NCI-H2107 treated with DMSO at 0.1 percent for 48 hours (cell line): ENCODE measurements around the gene RASA3.

Experiments used
- DNase-seq: peaks from one replicate; lab custom pipeline; 2025; ENCODE audit not compliant: unreplicated experiment; lab: John Stamatoyannopoulos, UW

Gene RASA3

GRCh38 chr13:113973218-113974164, 158.9 kb downstream of the RASA3 start, which contains the start of gene C13orf46:
Gene C13orf46 (minus strand): TSS chr13:113974076. CDS start chr13:113973997, 79 bp downstream.
- no peak for DNase-seq

GRCh38 chr13:113972451-113973217, 159.8 kb downstream of the RASA3 start:
- no peak for DNase-seq

DNA sequence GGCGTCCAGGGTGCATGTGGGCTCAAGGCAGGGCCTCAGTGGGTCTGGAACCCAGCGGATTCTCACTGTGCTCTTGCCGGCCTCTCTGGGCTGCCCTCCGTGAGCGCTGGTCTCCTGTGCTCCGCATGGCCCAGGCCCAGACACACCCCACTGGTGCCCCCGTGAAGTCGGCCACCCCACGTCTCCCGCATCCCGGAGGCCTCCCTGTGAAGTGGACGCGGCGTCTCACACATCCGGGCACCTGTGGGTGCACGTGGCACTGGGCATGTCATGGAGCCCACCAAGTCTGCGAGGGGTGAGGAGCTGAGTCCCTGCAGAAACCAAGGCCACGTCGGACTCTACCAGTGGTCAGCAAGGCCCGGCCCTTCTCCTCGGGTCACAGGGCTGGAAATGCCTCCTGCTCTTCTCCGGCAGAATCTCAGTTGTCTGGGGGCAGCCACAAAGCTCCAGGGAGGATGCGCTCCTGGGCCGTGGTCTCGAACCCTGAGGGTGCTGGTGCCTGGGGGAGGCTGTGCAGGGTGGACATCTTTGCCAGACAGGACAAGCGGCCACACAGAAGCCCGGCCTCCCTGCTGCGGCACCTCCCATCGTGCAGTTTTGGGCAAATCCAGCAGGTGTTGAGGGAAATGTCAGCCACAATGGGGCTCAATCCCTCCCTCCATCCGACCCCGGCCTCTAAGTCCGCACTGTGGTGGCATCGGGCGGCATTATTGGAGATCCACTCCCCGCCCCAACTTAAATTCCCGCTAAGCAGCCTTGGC, 160.8 kb downstream of the RASA3 start:
- DNase-seq = no peak

GRCh38 chr13:113970810-113971470, 161.5 kb downstream of the RASA3 start:
- DNase-seq = no peak

- no peak for DNase-seq
These were observed 162.3 kb downstream of the RASA3 start for GRCh38 chr13:113969973-113970611.

DNA sequence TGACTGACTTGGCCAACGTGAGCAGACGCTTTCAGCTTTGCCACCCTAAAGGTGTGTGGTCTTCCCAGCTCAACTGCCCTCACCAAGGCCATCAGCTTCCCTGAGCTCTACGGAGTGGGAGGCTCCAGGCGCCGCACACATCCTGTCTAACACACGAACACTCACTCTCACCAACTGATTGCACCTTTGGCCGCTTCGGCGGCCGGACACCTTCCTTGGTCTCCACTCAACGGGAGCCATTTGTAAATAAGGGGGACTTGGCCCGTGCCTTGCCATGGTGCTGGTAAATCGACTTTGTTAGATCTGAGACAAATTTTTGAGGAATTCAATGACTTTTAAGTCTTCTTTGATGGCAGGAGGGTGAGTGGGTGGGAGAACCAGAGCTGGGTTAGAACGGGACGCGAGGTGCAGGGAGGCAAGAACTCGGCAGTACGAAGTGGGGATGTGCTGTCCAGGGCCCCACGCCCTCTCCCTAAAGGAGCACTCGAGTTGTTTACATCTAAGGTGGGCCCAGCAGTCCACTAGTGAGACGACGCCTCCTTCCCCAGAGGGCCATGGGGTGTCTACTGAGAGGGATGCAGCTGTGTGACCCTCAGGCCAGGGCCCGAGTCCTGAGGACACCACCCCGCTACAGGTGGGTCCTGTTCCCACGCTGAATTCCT, 163.0 kb downstream of the RASA3 start:
- DNase-seq = no peak

- DNase-seq = no peak
These were observed 163.7 kb downstream of the RASA3 start for GRCh38 chr13:113968463-113969310.

- DNase-seq = no peak
These were observed 164.5 kb downstream of the RASA3 start for GRCh38 chr13:113967729-113968462.

- DNase-seq = no peak
These were observed 165.2 kb downstream of the RASA3 start for GRCh38 chr13:113967206-113967720.

DNA sequence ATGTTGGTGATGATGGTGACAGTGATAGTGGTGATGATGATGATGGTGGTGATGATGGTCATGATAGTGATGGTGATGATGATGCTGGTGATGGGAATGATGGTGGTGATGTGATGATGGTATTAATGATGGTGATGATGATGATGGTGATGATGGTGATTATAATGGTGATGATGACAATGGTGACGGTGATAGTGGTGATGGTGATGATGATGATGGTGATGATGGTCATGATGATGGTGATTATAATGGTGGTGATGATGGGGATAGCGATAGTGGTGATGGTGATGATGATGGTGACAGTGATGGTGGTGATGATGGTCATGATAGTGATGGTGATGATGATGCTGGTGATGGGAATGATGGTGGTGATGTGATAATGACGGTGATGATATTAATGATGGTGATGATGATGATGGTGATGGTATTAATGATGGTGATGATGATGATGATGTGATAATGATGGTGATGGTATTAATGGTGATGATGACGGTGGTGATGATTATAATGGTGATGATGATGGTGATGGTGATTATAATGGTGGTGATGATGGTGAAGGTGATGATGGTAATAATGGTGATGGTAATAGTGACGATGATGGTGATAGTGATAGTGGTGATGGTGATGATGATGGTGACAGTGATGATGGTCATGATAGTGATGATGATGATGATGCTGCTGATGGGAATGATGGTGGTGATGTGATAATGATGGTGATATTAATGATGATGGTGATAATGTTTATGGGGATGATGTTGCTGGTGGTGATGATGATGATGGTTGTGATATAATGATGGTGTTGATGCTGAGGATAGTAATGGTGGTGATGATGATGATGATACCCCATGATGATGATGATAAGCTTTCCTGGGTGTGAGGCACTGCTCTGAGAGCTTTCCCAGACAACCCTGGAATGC, 166.2 kb downstream of the RASA3 start:
- no peak for DNase-seq

DNA sequence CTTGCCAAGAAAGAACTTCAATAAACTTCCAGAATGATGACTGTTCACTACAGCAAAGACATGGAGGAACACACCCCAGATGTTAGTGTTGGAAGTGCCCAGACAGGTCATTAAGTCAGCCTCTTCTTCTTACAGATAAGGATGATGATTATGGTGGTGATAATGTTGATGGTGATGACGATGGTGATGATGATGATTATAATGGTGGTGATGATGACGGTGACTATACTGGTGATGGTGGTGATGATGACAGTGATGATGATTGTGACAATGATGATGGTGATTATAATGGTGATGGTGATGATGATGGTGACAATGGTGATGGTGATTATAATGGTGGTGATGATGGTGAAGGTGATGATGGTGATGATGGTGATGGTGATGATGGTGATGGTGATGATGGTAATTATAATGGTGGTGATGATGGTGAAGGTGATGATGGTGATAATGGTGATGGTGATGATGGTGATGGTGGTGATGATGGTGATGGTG, 167.0 kb downstream of the RASA3 start:
- DNase-seq = no peak

GRCh38 chr13:113964251-113964995, 168.0 kb downstream of the RASA3 start:
- no peak for DNase-seq

GRCh38 chr13:113963376-113963775, 169.0 kb downstream of the RASA3 start:
- no peak for DNase-seq

GRCh38 chr13:113962975-113963374, 169.4 kb downstream of the RASA3 start:
- DNase-seq = no peak

- DNase-seq = no peak
These were observed 170.0 kb downstream of the RASA3 start for GRCh38 chr13:113962386-113962785.
